K562 (cell line): Measurements from ENCODE around the gene TDG. TPM values are rescaled to one million over a fixed set of nuclear protein-coding genes. Genes with fewer than 3 reads are reported as not detected.

Source experiments
- AFF1 ChIP-seq, 2 experiments: fragments of 450-650 bp; IDR thresholded peaks; 2 replicates each; pipeline ENCODE4 v1.6.1; 2018; ENCODE audit warnings: mild to moderate bottlenecking in 2 of 2, low read depth in 1 of 2; ENCODE audit not compliant: partially characterized antibody in 2 of 2
- ATF7 ChIP-seq: fragments of 450-650 bp; IDR thresholded peaks from 2 replicates; pipeline ENCODE4 v1.7.1; 2014; ENCODE audit warnings: mild to moderate bottlenecking, moderate library complexity
- ETS1 ChIP-seq: conservative IDR thresholded peaks from 2 replicates; pipeline ENCODE4 v1.6.1; 2011; ENCODE audit warnings: low read depth, mild to moderate bottlenecking, low read length; ENCODE audit not compliant: control insufficient read depth
- FUS ChIP-seq: fragments of 200-400 bp; formaldehyde crosslinking; optimal IDR thresholded peaks from 2 replicates; pipeline ENCODE3; 2017; ENCODE audit warnings: low read depth, low read length
- JUN ChIP-seq, 2 experiments: sonication (generic) in 1 of 2; formaldehyde crosslinking in 1 of 2; IDR thresholded peaks; 2 replicates each; pipeline versions ENCODE4 v1.6.1 to v1.8.0; 2012 to 2022; ENCODE audit warnings: borderline replicate concordance in 2 of 2, mild to moderate bottlenecking in 2 of 2, improper control_type of control experiment in 1 of 2, low read depth in 1 of 2, low read length in 1 of 2, missing genetic modification reagents in 1 of 2
- JUNB ChIP-seq: fragments of 450-650 bp; formaldehyde crosslinking; conservative IDR thresholded peaks from 2 replicates; pipeline ENCODE4 v1.4.0; 2020; ENCODE audit warnings: mild to moderate bottlenecking
- MTA2 ChIP-seq: fragments of 450-650 bp; IDR thresholded peaks from 2 replicates; pipeline ENCODE4 v1.6.1; 2016; ENCODE audit warnings: low read depth
- NFATC3 ChIP-seq: fragments of 450-650 bp; IDR thresholded peaks from 2 replicates; pipeline ENCODE4 v1.6.1; 2017; ENCODE audit warnings: mild to moderate bottlenecking
- PKNOX1 ChIP-seq: fragments of 450-650 bp; IDR thresholded peaks from 2 replicates; pipeline ENCODE4 v1.6.1; 2016
- SIN3A ChIP-seq, 2 experiments: fragments of 150-350 bp in 1 of 2; IDR thresholded peaks; 2 replicates each; pipeline ENCODE4 v1.6.1; 2011 to 2016; ENCODE audit warnings: borderline replicate concordance in 2 of 2, low read depth in 2 of 2, low read length in 2 of 2, mild to moderate bottlenecking in 2 of 2, moderate library complexity in 2 of 2; ENCODE audit not compliant: control insufficient read depth in 1 of 2
- VEZF1 ChIP-seq: fragments of 200-800 bp; sonication (Bioruptor generic); IDR thresholded peaks from 2 replicates; pipeline ENCODE4 v1.6.1; 2017; ENCODE audit warnings: missing genetic modification characterization, missing compliant biosample characterization
- ZC3H11A ChIP-seq: IDR thresholded peaks from 2 replicates; pipeline ENCODE4 v1.6.1; 2012; ENCODE audit warnings: low read depth, low read length, improper control_type of control experiment
- ZNF143 ChIP-seq: sonication (generic); formaldehyde crosslinking; IDR thresholded peaks from 2 replicates; pipeline ENCODE4 v1.9.0; 2022; ENCODE audit warnings: mild to moderate bottlenecking, missing genetic modification reagents
- ZNF324 ChIP-seq: fragments of 250-450 bp; sonication (Bioruptor Pico); IDR thresholded peaks from 2 replicates; pipeline ENCODE4 v1.4.0; 2020; ENCODE audit warnings: mild to moderate bottlenecking
- ZNF740 ChIP-seq, 3 experiments: fragments of 200-800 bp in 1 of 3; sonication (Bioruptor generic) in 1 of 3; sonication (generic) in 1 of 3; formaldehyde crosslinking in 1 of 3; IDR thresholded peaks; 2 replicates each; pipeline versions ENCODE4 v1.6.1 to v1.8.0; 2016 to 2022; ENCODE audit warnings: mild to moderate bottlenecking in 2 of 3, missing compliant biosample characterization in 2 of 3, missing genetic modification characterization in 2 of 3, missing genetic modification reagents in 1 of 3
- ZNF830 ChIP-seq: fragments of 250-450 bp; sonication (Bioruptor Pico); IDR thresholded peaks from 2 replicates; pipeline ENCODE4 v1.5.0; 2021; ENCODE audit warnings: mild to moderate bottlenecking
- polyA plus RNA-seq, 8 experiments: library from polyadenylated mRNA; depleted of rRNA in 4 of 8; stranded (reverse) in 5 of 8; unstranded in 3 of 8; fragments of >200 nt; fragmentation: Nextera tagmentation in 2 of 8; fragmentation: Illumina TruSeq in 1 of 8; extraction: Ambion mirVana in 2 of 8; extraction: Trizol in 1 of 8; gene quantifications; 2 replicates each; pipeline versions ENCODE4 v1.2.1 to v1.2.3, GENCODE V29; 2011 to 2014; ENCODE audit warnings: inconsistent platforms in 1 of 8, missing spikeins in 1 of 8
- total RNA-seq, 7 experiments: library from RNA; depleted of rRNA in 6 of 7; stranded (reverse); fragments of >200 nt in 6 of 7; fragmentation: Illumina TruSeq in 2 of 7; extraction: Trizol in 2 of 7; gene quantifications; 2 replicates each; pipeline versions ENCODE4 v1.2.1 to v1.2.3, GENCODE V29; 2011 to 2021; ENCODE audit warnings: low replicate concordance in 1 of 7

TDG gene
- total and polyA plus RNA-seq, 9 of the 15 experiments (the other 6 are each of a cell fraction or from before 2014, with no cell fraction given): 37.6 to 77.2 (median 64.0) TPM

GRCh38 chr12:103929784-103930033 is 36.0 kb upstream of the TDG start (continued):
- TF ChIP-seq JUN (IDR thresholded peaks at IDR 0.05; ENCODE audit: borderline replicate concordance, low read depth, low read length) (no peak), JUN (CRISPR knock-in tag; IDR thresholded peaks at IDR 0.05; ENCODE audit: borderline replicate concordance) (no peak), AFF1 (IDR thresholded peaks at IDR 0.05; ENCODE audit: low read depth in 1 of 2, partially characterized antibody in 2 of 2) (peak in 1 of 2 experiments; percentile 97), ZNF143 (CRISPR knock-in tag) (peak; percentile 70), ZNF740 (CRISPR knock-in tag; IDR thresholded peaks at IDR 0.05) (no peak), ZNF740 (tag; IDR thresholded peaks at IDR 0.05) (peak in 1 of 2 experiments; percentile 16; a peak in 1 of 4 replicates), ZNF324 (no peak), SIN3A (IDR thresholded peaks at IDR 0.05; ENCODE audit: borderline replicate concordance in 2 of 2, control insufficient read depth in 1 of 2, low read depth in 2 of 2, low read length in 2 of 2) (peak; percentile 82 to 88; a peak in 2 of 4 replicates), ETS1 (peak; percentile 6; the same call in 1 of the 2 replicates), ZNF830 (CRISPR knock-in tag) (no peak), NFATC3 (no peak), MTA2 (0 out of 2 replicates have a peak, but pooled peaks have one; percentile 51), FUS (no peak), JUNB (CRISPR knock-in tag) (no peak), ATF7 (no peak), ZC3H11A (no peak), PKNOX1 (no peak), VEZF1 (CRISPR knock-in tag) (peak; percentile 98)
